T47D (cell line): ENCODE results near the gene VSX1.

Experiments
- DNase-seq, 2 experiments: peaks; one replicate each; pipeline versions ENCODE4 v3.0.0 to v3.0.0-alpha.2; 2011 to 2012; ENCODE audit warnings: low read depth in 1 of 2, low spot score in 1 of 2
- JUND ChIP-seq: IDR thresholded peaks from 2 replicates; pipeline ENCODE4 v1.6.1; 2012; ENCODE audit warnings: low read depth
- in situ Hi-C: cut with HindIII; loops from 2 replicates; pipeline ENCODE4 v1.10.0; 2016; ENCODE audit warnings: low sequenced_read_pairs, low pct_unique_long_range_greater_than_20kb

The VSX1 gene

GRCh38 chr20:25033265-25033923 lies 48.5 kb downstream of the VSX1 start:
- no peak for TF ChIP-seq JUND
- no peak for DNase-seq
- in situ Hi-C loops = no loop called here

GRCh38 chr20:25032478-25033264 lies 49.3 kb downstream of the VSX1 start:
- DNase-seq = no peak
- TF ChIP-seq JUND = no peak

DNA sequence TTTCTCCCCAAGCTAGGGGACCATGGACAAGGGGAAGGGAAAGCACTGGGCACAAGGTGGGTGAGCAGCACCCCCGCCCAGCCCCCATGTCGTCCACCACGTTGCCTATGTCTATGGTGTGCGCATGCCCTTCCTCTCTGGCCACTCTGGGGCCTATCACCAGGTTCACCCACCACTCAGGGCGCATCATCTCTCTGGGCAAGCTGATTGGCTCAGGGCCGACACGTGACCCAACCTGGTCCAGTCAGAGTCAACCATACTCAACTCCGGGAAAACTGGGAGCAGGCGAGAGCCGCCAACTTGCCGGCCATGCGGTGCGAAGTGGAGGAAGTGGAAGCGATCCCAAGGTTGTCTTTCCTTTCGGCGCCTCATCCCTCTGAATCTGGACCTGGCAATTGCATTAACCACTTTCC lies 49.9 kb downstream of the VSX1 start:
- in situ Hi-C loops = no loop called here
- TF ChIP-seq JUND = no peak
- no peak for DNase-seq

More at GRCh38 chr20:25032478-25033264, 49.3 kb downstream of the VSX1 start:
- in situ Hi-C loops = no loop called here

DNA sequence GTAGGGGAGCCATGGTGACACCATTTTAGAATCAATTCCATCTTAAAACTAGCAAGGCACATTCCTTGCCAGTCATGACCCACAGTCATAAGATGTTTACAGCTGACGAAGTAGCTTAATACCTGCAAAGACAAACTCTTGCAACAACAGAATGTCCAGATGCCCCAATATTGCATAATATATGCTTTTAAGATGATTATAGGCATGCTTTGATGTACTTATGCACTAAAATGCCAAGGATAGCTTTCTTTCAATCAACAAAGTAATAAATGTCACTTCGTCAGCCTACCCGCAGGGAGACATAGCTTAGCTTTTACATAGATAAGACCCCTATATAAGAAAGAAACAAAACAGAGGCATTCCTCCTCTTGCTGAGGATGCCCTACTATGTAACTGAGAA lies 50.7 kb downstream of the VSX1 start:
- TF ChIP-seq JUND = no peak
- in situ Hi-C loops = no loop called here
- no peak for DNase-seq

- in situ Hi-C loops = no loop called here
- DNase-seq = no peak
- TF ChIP-seq JUND = no peak
Observed at GRCh38 chr20:25030649-25031207, 51.2 kb downstream of the VSX1 start.

DNA sequence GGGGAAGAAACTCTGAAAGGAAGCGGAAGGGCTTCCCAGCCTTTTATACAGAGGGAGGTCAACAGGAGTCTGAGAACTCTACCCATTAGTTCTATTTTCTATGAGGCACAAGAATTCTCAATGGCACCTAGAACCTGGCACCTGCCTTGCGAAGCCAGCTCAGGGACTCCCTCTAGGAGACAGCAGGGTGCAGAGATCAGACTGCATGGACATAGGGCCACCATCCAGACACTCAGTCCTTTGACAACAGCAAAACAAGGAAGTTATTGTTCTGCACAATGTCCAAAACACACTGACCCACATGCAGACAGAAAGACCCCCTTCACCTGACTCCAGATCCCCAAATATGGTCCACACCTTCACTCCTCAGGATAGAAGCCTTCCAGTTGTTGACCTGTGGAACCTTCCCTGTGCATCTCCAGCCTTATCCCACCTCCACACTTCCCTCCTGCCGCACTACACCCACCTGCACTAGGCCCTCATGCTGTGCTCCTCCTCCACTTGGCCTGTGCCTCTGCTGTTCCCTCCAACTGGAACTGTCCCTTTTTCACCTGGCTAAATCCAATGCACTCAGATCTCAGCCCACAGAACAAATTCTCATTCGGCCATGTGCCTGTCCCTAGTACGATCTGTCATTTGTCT lies 51.8 kb downstream of the VSX1 start:
- no peak for TF ChIP-seq JUND
- in situ Hi-C loops = no loop called here
- DNase-seq = no peak

DNA sequence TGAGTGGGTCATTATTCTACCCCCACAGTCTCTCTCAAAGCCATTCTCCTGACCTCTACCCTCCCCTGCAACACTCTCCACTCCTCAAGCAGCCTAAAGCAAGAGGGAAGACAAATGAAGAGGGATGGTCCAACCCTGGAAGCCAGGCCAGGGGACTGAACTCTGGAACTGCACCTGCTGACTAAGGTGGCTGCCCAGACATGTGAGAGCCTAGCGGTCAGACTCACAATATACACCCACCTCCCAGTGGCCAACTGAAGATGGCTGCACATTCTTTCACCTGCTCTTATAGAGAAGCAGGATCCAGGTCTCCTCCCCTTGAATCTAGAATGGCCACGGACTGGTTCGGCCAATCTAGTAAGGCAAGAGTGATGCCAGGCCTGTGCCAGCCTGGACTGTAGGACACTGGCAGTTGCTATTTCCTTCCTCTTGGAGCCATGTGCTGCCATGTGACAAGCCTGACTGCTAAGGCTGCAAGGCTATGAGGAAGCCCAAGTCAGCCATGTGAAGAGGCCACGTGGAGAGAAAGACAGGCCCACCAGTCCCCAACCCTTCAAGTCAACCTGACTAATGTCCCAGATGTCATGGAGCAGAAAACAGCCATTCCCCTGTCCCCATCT lies 55.8 kb downstream of the VSX1 start:
- in situ Hi-C loops = no loop called here
- no peak for DNase-seq
- no peak for TF ChIP-seq JUND
